ENCODE results near the gene NBR1.

The NBR1 gene

DNA sequence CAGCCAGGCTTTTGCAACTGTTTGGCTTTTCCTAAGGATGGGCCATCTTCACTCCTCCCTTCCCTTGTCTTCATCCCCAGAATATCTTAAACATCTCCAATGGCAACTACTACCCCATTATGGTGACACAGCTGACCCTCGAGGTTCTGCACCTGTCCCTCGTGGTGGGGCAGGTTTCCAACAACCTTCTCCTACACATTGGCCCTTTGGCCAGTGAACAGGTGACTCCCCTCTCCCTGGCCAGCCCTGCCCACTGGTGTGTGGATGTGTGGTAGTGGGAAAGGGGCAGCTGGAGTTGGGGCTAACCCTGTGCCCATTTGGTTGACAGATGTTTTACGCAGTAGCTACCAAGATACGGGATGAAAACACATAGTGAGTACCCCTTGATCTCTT lies 45.4 kb downstream of the NBR1 start:
- no peak overlapping the region for H2BK5ac ChIP-seq (ENCODE audit: low read depth, low read length, poor library complexity)
- no peak overlapping the region for H3K23ac ChIP-seq (ENCODE audit: low read length)
- H3K18ac ChIP-seq (ENCODE audit: low read length), result no peak overlapping the region
- no peaks in the 10 kb centered on the region for H3K79me2 ChIP-seq (ENCODE audit: control insufficient read depth, insufficient read depth, low read length, poor library complexity)
- peaks cover 4% of the 10 kb centered on the region in 2 experiments for H3K4me1 ChIP-seq (ENCODE audit: control insufficient read depth in 1 of 2, insufficient read depth in 2 of 2, low read length in 2 of 2)
- peaks cover 9 to 10% of the 10 kb centered on the region in 2 experiments for H3K36me3 ChIP-seq (ENCODE audit: control insufficient read depth in 1 of 2, insufficient read depth in 2 of 2, low read length in 2 of 2)
- H4K91ac ChIP-seq (ENCODE audit: low read depth, low read length), result no peak overlapping the region
- no peak overlapping the region for H3K9ac ChIP-seq (ENCODE audit: low read length)
- no peak overlapping the region for H4K12ac ChIP-seq (ENCODE audit: low read depth, low read length)
- WGBS (ENCODE audit: extremely low coverage, insufficient coverage, insufficient read length), result no CpG with 5 or more reads among the region's 4 CpGs
- H2AK5ac ChIP-seq (ENCODE audit: low read length), result no peak overlapping the region
- no peak overlapping the region for H3K27ac ChIP-seq (ENCODE audit: low read depth, low read length)
- no peak overlapping the region for H2BK120ac ChIP-seq (ENCODE audit: insufficient read depth, low read length, poor library complexity)
- no peak overlapping the region for H3K14ac ChIP-seq (ENCODE audit: low read length)
- no peak overlapping the region for H3K4me3 ChIP-seq (ENCODE audit: low read depth, low read length)
- no peak overlapping the region for H4K8ac ChIP-seq (ENCODE audit: low read depth, low read length)
- peaks cover 5% of the 10 kb centered on the region for H3K79me1 ChIP-seq (ENCODE audit: low read length)
- no peak overlapping the region for H2AFZ ChIP-seq (ENCODE audit: insufficient read depth, low read length, poor library complexity)
- H2BK12ac ChIP-seq (ENCODE audit: low read length), result no peak overlapping the region
- no peak overlapping the region for H3K4me2 ChIP-seq (ENCODE audit: low read length)
- DNase-seq, result no peak
- H3K9me3 ChIP-seq (ENCODE audit: insufficient read depth, low read depth, low read length), result no peaks in the 10 kb centered on the region
- H3K4ac ChIP-seq (ENCODE audit: low read depth, low read length), result no peak overlapping the region
- no peaks in the 10 kb centered on the region for H3K27me3 ChIP-seq (ENCODE audit: insufficient read depth, low read length)

- Histone ChIP-seq H3K9ac (ENCODE audit: low read length) (no peak overlapping the region), H4K91ac (ENCODE audit: low read depth, low read length) (no peak overlapping the region), H3K14ac (ENCODE audit: low read length) (no peak overlapping the region), H3K27me3 (ENCODE audit: insufficient read depth, low read length) (no peaks in the 10 kb centered on the region), H3K79me1 (ENCODE audit: low read length) (peaks cover 2% of the 10 kb centered on the region), H3K4me2 (ENCODE audit: low read length) (no peak overlapping the region), H3K9me3 (ENCODE audit: insufficient read depth, low read depth, low read length) (no peaks in the 10 kb centered on the region), H4K8ac (ENCODE audit: low read depth, low read length) (no peak overlapping the region), H3K79me2 (ENCODE audit: control insufficient read depth, insufficient read depth, low read length, poor library complexity) (no peaks in the 10 kb centered on the region), H3K18ac (ENCODE audit: low read length) (no peak overlapping the region), H3K36me3 (ENCODE audit: control insufficient read depth in 1 of 2, insufficient read depth in 2 of 2, low read length in 2 of 2) (peaks cover 9 to 10% of the 10 kb centered on the region in 2 experiments), H3K4me1 (ENCODE audit: control insufficient read depth in 1 of 2, insufficient read depth in 2 of 2, low read length in 2 of 2) (peaks cover 4% of the 10 kb centered on the region in 2 experiments), H2BK12ac (ENCODE audit: low read length) (no peak overlapping the region), H2BK120ac (ENCODE audit: insufficient read depth, low read length, poor library complexity) (no peak overlapping the region), H2BK5ac (ENCODE audit: low read depth, low read length, poor library complexity) (no peak overlapping the region), H3K4ac (ENCODE audit: low read depth, low read length) (no peak overlapping the region), H3K4me3 (ENCODE audit: low read depth, low read length) (no peak overlapping the region), H2AFZ (ENCODE audit: insufficient read depth, low read length, poor library complexity) (no peak overlapping the region), H4K12ac (ENCODE audit: low read depth, low read length) (no peak overlapping the region), H3K23ac (ENCODE audit: low read length) (no peak overlapping the region), H2AK5ac (ENCODE audit: low read length) (no peak overlapping the region), H3K27ac (ENCODE audit: low read depth, low read length) (no peak overlapping the region)
- no CpG with 5 or more reads among the region's 4 CpGs for WGBS (ENCODE audit: extremely low coverage, insufficient coverage, insufficient read length)
- DNase-seq, result no peak
These were observed 46.0 kb downstream of the NBR1 start for GRCh38 chr17:43216762-43217613.

- no peak overlapping the region for H3K23ac ChIP-seq (ENCODE audit: low read length)
- DNase-seq, result no peak
- no peak overlapping the region for H3K4me2 ChIP-seq (ENCODE audit: low read length)
- no peaks in the 10 kb centered on the region for H3K79me2 ChIP-seq (ENCODE audit: control insufficient read depth, insufficient read depth, low read length, poor library complexity)
- H3K14ac ChIP-seq (ENCODE audit: low read length), result no peak overlapping the region
- WGBS (ENCODE audit: extremely low coverage, insufficient coverage, insufficient read length), result no CpG with 5 or more reads among the region's 2 CpGs
- H3K36me3 ChIP-seq (ENCODE audit: control insufficient read depth in 1 of 2, insufficient read depth in 2 of 2, low read length in 2 of 2), result peaks cover 9 to 10% of the 10 kb centered on the region in 2 experiments
- no peak overlapping the region for H4K12ac ChIP-seq (ENCODE audit: low read depth, low read length)
- H2BK5ac ChIP-seq (ENCODE audit: low read depth, low read length, poor library complexity), result no peak overlapping the region
- no peak overlapping the region for H3K9ac ChIP-seq (ENCODE audit: low read length)
- H2AFZ ChIP-seq (ENCODE audit: insufficient read depth, low read length, poor library complexity), result no peak overlapping the region
- no peak overlapping the region for H3K27ac ChIP-seq (ENCODE audit: low read depth, low read length)
- H2BK120ac ChIP-seq (ENCODE audit: insufficient read depth, low read length, poor library complexity), result no peak overlapping the region
- no peak overlapping the region for H2AK5ac ChIP-seq (ENCODE audit: low read length)
- no peak overlapping the region for H3K18ac ChIP-seq (ENCODE audit: low read length)
- no peak overlapping the region for H4K8ac ChIP-seq (ENCODE audit: low read depth, low read length)
- H2BK12ac ChIP-seq (ENCODE audit: low read length), result no peak overlapping the region
- H3K9me3 ChIP-seq (ENCODE audit: insufficient read depth, low read depth, low read length), result no peaks in the 10 kb centered on the region
- no peak overlapping the region for H4K91ac ChIP-seq (ENCODE audit: low read depth, low read length)
- H3K79me1 ChIP-seq (ENCODE audit: low read length), result no peaks in the 10 kb centered on the region
- H3K4me3 ChIP-seq (ENCODE audit: low read depth, low read length), result no peak overlapping the region
- H3K4me1 ChIP-seq (ENCODE audit: control insufficient read depth in 1 of 2, insufficient read depth in 2 of 2, low read length in 2 of 2), result peaks cover 0 to 4% of the 10 kb centered on the region in 2 experiments
- no peak overlapping the region for H3K4ac ChIP-seq (ENCODE audit: low read depth, low read length)
- H3K27me3 ChIP-seq (ENCODE audit: insufficient read depth, low read length), result no peaks in the 10 kb centered on the region
These were observed 46.6 kb downstream of the NBR1 start for GRCh38 chr17:43217614-43218087.

GRCh38 chr17:43219001-43219400 lies 48.0 kb downstream of the NBR1 start:
- Histone ChIP-seq H4K12ac (ENCODE audit: low read depth, low read length) (no peak overlapping the region), H2AFZ (ENCODE audit: insufficient read depth, low read length, poor library complexity) (no peak overlapping the region), H2AK5ac (ENCODE audit: low read length) (no peak overlapping the region), H4K8ac (ENCODE audit: low read depth, low read length) (no peak overlapping the region), H3K79me2 (ENCODE audit: control insufficient read depth, insufficient read depth, low read length, poor library complexity) (no peaks in the 10 kb centered on the region), H3K4ac (ENCODE audit: low read depth, low read length) (no peak overlapping the region), H3K27ac (ENCODE audit: low read depth, low read length) (no peak overlapping the region), H3K27me3 (ENCODE audit: insufficient read depth, low read length) (no peaks in the 10 kb centered on the region), H3K9me3 (ENCODE audit: insufficient read depth, low read depth, low read length) (no peaks in the 10 kb centered on the region), H3K18ac (ENCODE audit: low read length) (no peak overlapping the region), H4K91ac (ENCODE audit: low read depth, low read length) (no peak overlapping the region), H2BK12ac (ENCODE audit: low read length) (no peak overlapping the region), H3K9ac (ENCODE audit: low read length) (no peak overlapping the region), H2BK5ac (ENCODE audit: low read depth, low read length, poor library complexity) (no peak overlapping the region), H3K14ac (ENCODE audit: low read length) (no peak overlapping the region), H3K23ac (ENCODE audit: low read length) (no peak overlapping the region), H3K4me3 (ENCODE audit: low read depth, low read length) (no peak overlapping the region), H3K36me3 (ENCODE audit: control insufficient read depth in 1 of 2, insufficient read depth in 2 of 2, low read length in 2 of 2) (peaks cover 7 to 9% of the 10 kb centered on the region in 2 experiments), H3K4me2 (ENCODE audit: low read length) (no peak overlapping the region), H2BK120ac (ENCODE audit: insufficient read depth, low read length, poor library complexity) (no peak overlapping the region), H3K79me1 (ENCODE audit: low read length) (no peaks in the 10 kb centered on the region), H3K4me1 (ENCODE audit: control insufficient read depth in 1 of 2, insufficient read depth in 2 of 2, low read length in 2 of 2) (no peaks in the 10 kb centered on the region)
- WGBS (ENCODE audit: extremely low coverage, insufficient coverage, insufficient read length), result no CpG with 5 or more reads among the region's 2 CpGs
- no peak for DNase-seq

Data from trophoblast cell (in vitro differentiated cells and primary cell).